ENCODE data around the gene PCGF3. TPM values are rescaled to one million over a fixed set of nuclear protein-coding genes. Genes with fewer than 3 reads are reported as not detected.
"Not testable (repeated sequence)": the region's sequence is repeated elsewhere in the genome, so short reads cannot be mapped to it uniquely, and the experiment has no call there.

Gene PCGF3
- polyA plus RNA-seq, 1 donor = 106 TPM

DNA sequence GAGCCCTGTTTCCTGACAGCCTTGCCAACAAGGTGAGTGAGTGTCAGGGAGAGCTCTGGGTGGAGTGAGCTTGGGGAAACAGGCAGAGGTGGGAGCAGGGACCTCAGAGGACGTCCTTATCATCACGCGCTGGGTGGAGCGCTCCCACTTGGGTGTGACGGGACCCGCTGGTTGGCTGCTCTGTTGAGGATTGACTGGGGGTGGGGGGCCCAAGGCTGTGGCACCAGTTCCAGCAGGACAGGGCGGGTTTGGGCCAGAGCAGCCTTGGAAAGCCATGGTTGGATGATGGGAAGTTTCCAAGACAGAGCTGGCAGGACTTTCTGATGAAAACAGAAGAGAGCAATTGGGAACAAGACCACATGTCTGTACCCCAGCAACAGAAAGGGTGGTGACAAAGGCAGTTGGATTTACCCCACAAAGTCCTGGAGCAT is 3.0 kb upstream of the PCGF3 start:
- DNase-seq = no peak

GRCh38 chr4:703336-704197 is 2.1 kb upstream of the PCGF3 start:
- DNase-seq = no peak

DNA sequence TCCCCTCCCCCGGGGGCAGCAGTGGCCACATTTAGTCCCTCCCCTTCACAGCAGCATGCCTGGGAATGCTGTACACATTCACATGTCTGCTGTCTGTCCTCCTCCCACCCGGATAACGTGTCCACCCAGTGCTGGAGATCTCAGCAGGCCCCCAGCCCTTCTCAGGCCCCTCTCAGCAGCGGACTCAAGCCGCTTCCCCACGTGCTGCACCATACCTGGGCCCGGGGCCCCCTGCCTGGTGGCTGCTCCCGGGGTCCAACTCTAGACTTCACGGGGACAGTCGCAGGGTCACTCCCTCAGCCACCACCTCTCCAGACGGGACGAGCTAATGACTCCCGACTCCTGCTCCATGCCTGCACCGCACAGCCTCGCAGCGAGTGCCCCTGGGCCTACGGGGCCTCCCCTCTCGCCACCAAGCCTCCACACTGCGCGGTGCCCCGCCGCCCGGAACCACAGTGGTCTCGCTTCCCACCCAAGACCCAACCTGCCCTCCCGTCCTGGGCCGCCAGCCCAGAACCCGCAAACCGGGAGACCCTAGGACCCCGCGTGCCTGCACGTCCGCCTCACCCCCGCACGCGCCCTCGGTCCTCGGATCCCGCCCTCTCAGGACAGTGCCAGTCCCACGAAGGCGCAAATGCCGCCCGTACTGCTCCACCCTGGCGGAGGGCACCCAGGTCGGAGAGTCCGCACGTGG is 1.3 kb upstream of the PCGF3 start:
- no peak for DNase-seq

- no peak for DNase-seq
Measured at GRCh38 chr4:704971-705277, 708 bp upstream of the PCGF3 start.

- not testable (repeated sequence) for DNase-seq
Measured at GRCh38 chr4:706083-706633, 526 bp downstream of the PCGF3 start.

GRCh38 chr4:706834-707598 is 1.4 kb downstream of the PCGF3 start:
- no peak for DNase-seq

DNA sequence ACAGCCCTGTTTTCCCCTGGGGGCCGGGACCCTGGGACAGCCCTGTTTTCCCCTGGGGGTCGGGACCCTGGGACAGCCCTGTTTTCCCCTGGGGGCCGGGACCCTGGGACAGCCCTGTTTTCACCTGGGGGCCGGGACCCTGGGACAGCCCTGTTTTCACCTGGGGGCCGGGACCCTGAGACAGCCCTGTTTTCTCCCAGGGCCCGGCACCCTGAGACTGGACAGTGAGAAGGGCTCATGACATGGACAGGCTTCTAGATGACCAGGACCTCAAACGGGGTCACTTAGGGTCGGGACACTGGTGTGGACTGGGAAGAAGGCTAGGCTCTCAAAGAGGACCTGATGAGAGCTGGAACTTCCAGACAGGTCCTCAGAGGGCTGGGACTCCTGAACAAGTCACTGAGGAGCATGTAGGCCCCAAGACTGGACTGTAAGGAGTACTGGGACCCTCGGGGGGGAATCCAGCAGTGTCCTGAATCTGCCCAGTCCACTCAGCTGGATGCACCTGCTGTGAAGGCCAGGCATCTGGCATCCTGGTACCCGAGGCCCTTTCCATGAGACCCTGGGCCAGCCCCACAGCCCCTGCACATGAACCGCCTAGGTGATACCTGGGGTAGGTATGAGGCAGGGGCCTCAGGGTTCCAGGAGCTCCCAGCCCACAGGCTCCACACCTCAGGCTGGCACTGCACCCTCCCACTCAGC is 2.4 kb downstream of the PCGF3 start:
- no peak for DNase-seq

DNA sequence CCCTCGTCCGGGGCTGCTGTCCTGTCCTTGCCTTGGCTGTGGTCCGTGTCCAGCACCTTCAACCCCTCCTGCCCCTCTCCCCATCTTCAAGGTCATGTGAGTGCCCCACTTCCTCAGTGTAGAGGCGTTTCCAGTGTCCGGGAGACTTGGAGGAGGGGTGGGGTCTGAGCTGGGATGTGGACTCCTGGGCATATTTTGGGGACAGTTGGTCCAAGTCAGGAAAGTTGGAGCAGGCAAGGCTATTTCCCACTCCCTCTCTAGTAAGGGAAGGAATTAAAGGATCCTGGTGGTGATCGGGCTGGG is 3.0 kb downstream of the PCGF3 start:
- no peak for DNase-seq

- no peak for DNase-seq
Measured at GRCh38 chr4:709348-709747, 3.7 kb downstream of the PCGF3 start.

- DNase-seq = no peak
Measured at GRCh38 chr4:710116-710515, 4.5 kb downstream of the PCGF3 start.

DNA sequence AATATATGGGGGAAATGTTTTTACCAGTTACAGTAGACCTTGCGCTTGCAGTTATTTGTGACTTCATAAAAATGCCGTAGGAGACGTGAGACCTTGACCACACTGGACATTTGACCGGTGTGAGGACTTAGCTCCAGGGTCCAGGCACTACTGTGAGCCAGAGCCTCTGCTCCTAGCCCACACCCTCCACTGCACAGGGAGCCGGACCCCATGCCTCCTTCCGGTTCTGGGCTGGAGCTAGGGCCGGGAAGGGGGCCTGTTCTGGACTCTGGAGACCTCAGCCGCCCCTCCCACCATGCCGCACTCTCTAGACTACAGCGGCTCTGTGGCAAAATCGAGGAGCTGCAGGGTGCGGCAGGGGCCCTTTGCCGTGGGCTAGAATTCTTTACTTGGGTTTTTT is 5.3 kb downstream of the PCGF3 start:
- DNase-seq = no peak

DNA sequence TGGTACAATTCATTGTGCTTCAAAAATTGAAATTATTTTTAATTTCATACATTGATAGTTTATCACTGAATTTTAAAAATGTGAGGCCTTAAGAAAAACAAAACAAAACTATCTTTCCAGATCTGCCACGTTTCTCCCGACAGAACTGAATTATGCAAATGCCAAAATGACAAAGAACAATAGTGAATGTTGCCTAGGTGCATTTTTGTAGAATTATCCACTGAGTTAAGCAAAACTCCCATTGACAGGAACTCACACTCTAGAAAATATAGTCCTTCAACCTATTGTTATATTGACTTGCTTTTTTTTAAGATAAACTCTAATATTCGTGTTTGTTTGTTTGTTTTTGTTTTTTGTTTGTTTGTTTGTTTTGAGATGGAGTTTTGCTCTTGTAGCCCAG is 6.5 kb downstream of the PCGF3 start:
- DNase-seq = no peak

DNA sequence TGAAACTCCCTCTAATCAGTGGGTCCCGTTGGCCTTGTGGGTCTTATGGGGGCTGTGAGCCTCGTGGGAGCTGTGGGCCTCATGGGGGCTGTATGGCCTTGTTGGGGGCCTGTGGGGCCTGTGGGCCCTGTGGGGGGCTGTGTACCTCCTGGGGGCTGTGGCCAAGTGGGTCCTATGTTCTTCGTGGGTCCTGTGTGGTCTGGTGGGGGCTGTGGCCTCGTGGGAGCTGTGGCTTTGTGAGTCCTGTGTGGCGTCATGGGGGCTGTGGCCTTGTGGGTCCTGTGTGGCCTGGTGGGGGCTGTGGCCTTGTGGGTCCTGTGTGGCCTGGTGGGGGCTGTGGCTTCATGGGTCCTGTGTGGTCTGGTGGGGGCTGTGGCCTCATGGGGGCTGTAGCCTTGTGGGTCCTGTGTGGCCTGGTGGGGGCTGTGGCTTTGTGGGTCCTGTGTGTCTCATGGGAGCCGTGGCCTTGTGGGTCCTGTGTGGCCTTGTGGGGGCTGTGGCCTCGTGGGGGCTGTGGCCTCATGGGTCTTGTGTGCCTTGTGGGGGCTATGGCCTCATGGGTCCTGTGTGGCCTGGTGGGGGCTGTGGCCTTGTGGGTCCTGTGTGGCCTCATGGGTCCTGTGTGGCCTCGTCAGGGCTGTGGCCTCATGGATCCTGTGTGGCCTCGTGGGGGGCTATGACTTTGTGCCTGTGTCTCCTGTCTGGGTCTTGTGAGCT is 7.4 kb downstream of the PCGF3 start:
- DNase-seq = no peak

DNA sequence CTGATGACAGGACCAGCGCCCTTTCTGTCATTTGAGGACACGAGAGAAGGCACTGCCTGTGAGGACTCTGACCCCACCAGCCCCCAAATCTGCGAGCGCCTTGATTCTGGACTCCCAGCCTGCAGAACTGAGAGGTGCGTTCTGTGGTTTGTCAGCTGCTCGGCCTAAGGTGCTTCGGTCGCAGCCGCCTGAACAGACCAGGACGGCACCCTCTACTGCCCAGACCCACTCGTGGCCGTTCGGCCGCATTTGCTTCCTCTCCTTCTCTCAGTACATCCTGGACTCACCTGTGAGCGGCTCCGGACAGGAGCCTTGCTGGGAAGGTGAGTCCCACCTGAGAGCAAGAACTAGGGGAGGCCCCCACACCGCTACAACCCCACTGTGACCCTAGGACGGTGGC is 8.5 kb downstream of the PCGF3 start:
- DNase-seq = no peak

DNA sequence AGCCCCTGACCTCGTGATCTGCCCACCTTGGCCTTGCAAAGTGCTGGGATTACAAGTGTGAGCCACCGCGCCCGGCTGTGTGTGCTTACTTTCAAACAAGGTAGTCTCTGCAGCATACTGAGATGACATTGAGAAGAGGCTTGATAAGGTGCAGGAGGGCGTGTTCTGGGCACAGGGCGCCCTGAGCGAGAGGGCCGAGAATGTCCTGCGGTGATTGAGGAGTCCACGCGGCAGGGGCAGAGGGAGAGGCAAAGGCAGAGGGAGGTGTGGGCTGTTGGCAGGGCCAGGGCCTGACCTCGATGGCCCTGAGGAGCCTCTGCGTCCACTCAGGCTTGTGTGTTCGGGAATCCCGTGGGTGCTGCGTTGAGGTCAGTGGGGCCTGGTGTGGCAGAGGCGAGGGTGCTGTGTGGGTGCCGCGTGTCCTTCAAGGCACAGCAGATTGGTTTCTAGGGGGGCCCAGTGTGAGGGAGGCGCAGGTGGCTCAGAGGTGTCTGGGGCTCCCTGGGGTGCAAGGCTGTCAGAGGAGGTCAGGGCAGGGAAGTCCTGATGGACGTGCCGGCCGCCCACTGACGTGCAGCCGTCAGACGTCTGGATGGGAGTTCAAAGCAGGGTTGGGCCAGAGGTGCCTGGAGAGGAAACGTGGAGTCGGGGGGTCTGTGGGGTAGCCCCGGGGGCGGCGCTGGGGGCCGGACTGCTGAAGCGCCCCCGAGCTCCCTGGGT is 12.1 kb downstream of the PCGF3 start:
- no peak for DNase-seq

DNA sequence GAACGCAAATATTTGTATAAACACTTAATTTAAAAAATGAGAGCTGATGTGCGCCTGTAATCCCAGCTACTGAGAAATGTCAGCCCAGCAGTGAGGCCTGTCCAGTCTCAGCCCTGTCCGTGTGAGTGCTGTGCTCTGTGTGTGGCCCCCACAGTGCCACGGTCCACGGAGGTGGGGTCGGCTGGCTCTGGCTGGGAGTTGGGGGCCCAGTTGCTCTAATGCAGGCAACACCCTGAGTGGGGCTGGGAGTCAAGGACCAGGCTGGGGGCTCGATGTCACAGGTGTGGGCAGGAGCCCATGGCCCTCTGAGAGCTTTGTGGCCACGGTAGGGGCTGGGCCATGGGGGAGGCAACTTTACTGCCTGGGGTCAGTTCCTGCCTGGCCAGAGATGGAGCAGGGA is 12.8 kb downstream of the PCGF3 start:
- DNase-seq = no peak

DNA sequence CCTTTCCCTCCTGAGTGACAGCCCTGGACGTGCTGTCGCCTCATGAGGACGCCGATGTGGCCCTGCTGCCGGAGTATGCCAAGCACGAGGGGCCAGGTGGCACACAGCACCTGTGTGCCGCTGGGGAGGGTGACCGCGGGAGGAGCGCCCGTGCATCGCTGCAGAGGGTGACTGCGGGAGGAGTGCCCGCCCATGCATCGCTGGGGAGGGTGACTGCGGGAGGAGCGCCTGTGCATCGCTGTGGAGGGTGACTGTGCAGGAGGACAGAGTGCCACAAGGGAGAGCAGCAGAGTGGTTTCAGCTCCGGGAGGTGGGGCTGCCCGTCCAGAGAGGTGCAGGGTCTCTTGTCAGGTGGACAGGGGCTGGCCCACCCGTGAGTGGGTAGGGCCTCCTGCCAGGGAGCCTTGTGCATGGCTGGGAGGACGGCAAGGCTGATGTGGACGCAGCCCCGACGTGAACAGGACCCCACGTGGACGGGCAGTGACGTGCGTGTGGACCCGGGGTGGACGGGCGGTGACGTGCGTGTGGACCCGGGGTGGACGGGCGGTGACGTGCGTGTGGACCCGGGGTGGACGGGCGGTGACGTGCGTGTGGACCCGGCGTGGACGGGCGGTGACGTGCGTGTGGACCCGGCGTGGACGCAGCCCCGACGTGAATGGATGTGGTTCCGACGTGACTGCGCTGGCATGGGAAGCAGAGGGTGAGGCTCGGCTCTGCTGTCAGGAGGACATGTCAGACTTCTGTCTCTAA is 14.7 kb downstream of the PCGF3 start:
- no peak for DNase-seq

- DNase-seq = no peak
Measured at GRCh38 chr4:721261-722168, 15.9 kb downstream of the PCGF3 start.

DNA sequence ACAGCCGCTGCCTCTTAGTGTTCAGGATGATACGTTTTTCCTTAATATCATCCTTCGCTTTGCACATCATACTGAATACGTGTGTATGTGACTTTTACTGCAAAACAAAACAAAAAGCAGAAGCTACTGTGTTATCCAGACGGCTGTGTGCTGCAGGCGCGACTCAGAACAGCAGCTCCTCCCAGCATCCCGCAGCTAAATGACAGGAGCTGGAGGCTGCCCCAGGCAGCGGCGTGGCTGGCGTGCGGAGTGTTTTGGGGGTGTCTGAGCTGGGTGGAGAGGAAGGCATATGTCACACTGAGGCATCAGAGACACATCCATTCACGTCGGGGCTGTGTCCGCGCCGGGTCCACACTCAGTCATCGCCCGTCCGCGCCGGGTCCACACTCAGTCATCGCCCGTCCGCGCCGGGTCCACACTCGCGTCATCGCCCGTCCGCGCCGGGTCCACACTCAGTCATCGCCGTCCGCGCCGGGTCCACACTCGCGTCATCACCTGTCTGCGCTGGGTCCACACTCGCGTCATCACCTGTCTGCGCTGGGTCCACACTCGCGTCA is 16.6 kb downstream of the PCGF3 start:
- no peak for DNase-seq

Data from left kidney (tissue), 2 donors.